ENCODE measurements around the gene METTL21C.

METTL21C gene

GRCh38 chr13:102657630-102658029 lies 37.2 kb downstream of the METTL21C start:
- no peak for DNase-seq

- no peak for DNase-seq
Observed at GRCh38 chr13:102654756-102655155, 40.1 kb downstream of the METTL21C start.

- DNase-seq, result no peak
Observed at GRCh38 chr13:102651892-102652291, 43.0 kb downstream of the METTL21C start.

- DNase-seq, result no peak
Observed at GRCh38 chr13:102651392-102651791, 43.5 kb downstream of the METTL21C start.

GRCh38 chr13:102650444-102650843 lies 44.4 kb downstream of the METTL21C start:
- no peak for DNase-seq

GRCh38 chr13:102648046-102648445 lies 46.8 kb downstream of the METTL21C start:
- no peak for DNase-seq

- no peak for DNase-seq
Observed at GRCh38 chr13:102645701-102646100, 49.1 kb downstream of the METTL21C start.

- no peak for DNase-seq
Observed at GRCh38 chr13:102643656-102644055, 51.2 kb downstream of the METTL21C start.

GRCh38 chr13:102642475-102642874 lies 52.4 kb downstream of the METTL21C start:
- DNase-seq, result no peak

GRCh38 chr13:102642029-102642428 lies 52.8 kb downstream of the METTL21C start:
- no peak for DNase-seq

GRCh38 chr13:102638741-102639140 lies 56.1 kb downstream of the METTL21C start:
- DNase-seq, result no peak
